GM12878 (cell line): ENCODE results near the gene SUCO. TPM values are rescaled to one million over a fixed set of nuclear protein-coding genes. Genes with fewer than 3 reads are reported as not detected.
A peak's percentile ranks its signal among the peaks of the same experiment; 100 is the strongest.

Experiments used
- ATAC-seq: fragments of 200-7000 bp; cut with Tn5 transposase; 3 replicates; pipeline ENCODE4 v1.9.1; 2020; ENCODE audit warnings: mild to moderate bottlenecking, moderate library complexity
- BruUV-seq: library from RNA; stranded (reverse); fragments of 400-500 nt; replicated peaks from 2 replicates; lab custom pipeline; 2021; lab: Mats Ljungman, UMichigan
- CTCF ChIA-PET: fragments of 300-600 bp; sonication (Branson Sonifier 250); formaldehyde crosslinking; extraction: SDS; loops from one replicate; lab custom pipeline; 2021; ENCODE audit warnings: inconsistent platforms; lab: Yijun Ruan, JAX
- POLR2A ChIA-PET: fragments of 350-600 bp; formaldehyde crosslinking; extraction: SDS; loops from one replicate; lab custom pipeline; 2021; ENCODE audit warnings: inconsistent platforms; lab: Charles Lee
- RAD21 ChIA-PET: fragments of 300-600 bp; sonication (Branson Sonifier 250); formaldehyde crosslinking; loops from one replicate; lab custom pipeline; 2023; ENCODE audit warnings: antibody characterized with exemption; ENCODE audit not compliant: unreplicated experiment; lab: Charles Lee
- SMC1A ChIA-PET: fragments of 300-600 bp; sonication (Branson Sonifier 250); formaldehyde crosslinking; loops from one replicate; lab custom pipeline; 2023; ENCODE audit not compliant: unreplicated experiment, uncharacterized antibody; lab: Charles Lee
- DNase-seq: peaks from one replicate; pipeline ENCODE4 v3.0.0-alpha.2; 2011; ENCODE audit warnings: low read depth, low spot score
- FAIRE-seq: peaks from 3 replicates; lab custom pipeline; 2011; peaks lifted over from hg19 to GRCh38; lab: Jason Lieb, UNC
- H2AFZ ChIP-seq: 2 replicates; pipeline ENCODE4 v1.6.0; 2011; ENCODE audit warnings: low read depth, low read length, control low read depth; ENCODE audit not compliant: control insufficient read depth
- H3K27ac ChIP-seq: 2 replicates; pipeline ENCODE4 v1.5.1; 2011; ENCODE audit warnings: control low read depth; ENCODE audit not compliant: control insufficient read depth, insufficient read depth
- H3K27me3 ChIP-seq, 2 experiments: replicated peaks in 1 of 2; 2 replicates each; pipeline versions ENCODE4 v1.6.0 to v1.6.1; 2011; ENCODE audit warnings: low read length in 1 of 2; ENCODE audit not compliant: control insufficient read depth in 2 of 2, insufficient read depth in 2 of 2
- H3K36me3 ChIP-seq, 2 experiments: 2 replicates each; pipeline ENCODE4 v1.5.1; 2011; ENCODE audit warnings: low read length in 1 of 2; ENCODE audit not compliant: control insufficient read depth in 2 of 2, insufficient read depth in 2 of 2
- H3K4me1 ChIP-seq: 2 replicates; pipeline ENCODE4 v1.6.1; 2011; ENCODE audit warnings: mild to moderate bottlenecking, low read length, moderate library complexity, mixed read lengths; ENCODE audit not compliant: control insufficient read depth, insufficient read depth
- H3K4me2 ChIP-seq: 2 replicates; pipeline ENCODE4 v1.6.0; 2011; ENCODE audit warnings: control low read depth; ENCODE audit not compliant: control insufficient read depth, insufficient read depth
- H3K4me3 ChIP-seq: fragments of 200-600 bp; sonication (generic); 2 replicates; pipeline ENCODE4 v1.5.1; 2016
- H3K79me2 ChIP-seq: 2 replicates; pipeline ENCODE4 v1.6.0; 2011; ENCODE audit warnings: low read length; ENCODE audit not compliant: control insufficient read depth, insufficient read depth
- H3K9ac ChIP-seq: 2 replicates; pipeline ENCODE4 v1.8.0; 2011; ENCODE audit warnings: low read length, control low read depth, mixed read lengths; ENCODE audit not compliant: control insufficient read depth, insufficient read depth
- H3K9me3 ChIP-seq: replicated peaks from 3 replicates; pipeline ENCODE4 v1.5.1; 2011; ENCODE audit warnings: mild to moderate bottlenecking, low read length; ENCODE audit not compliant: control insufficient read depth, insufficient read depth
- H4K20me1 ChIP-seq: 2 replicates; pipeline ENCODE4 v1.6.0; 2011; ENCODE audit not compliant: control insufficient read depth, insufficient read depth
- ATF2 ChIP-seq: IDR thresholded peaks from 2 replicates; pipeline ENCODE4 v1.6.1; 2012; ENCODE audit warnings: low read length, inconsistent platforms
- CBX5 ChIP-seq: sonication (generic); IDR thresholded peaks from 2 replicates; pipeline ENCODE4 v1.6.1; 2016; ENCODE audit warnings: low read depth, moderate library complexity, mild to moderate bottlenecking, inconsistent platforms
- CHD4 ChIP-seq: fragments of 200-600 bp; sonication (generic); IDR thresholded peaks from 2 replicates; pipeline ENCODE4 v1.6.1; 2016; ENCODE audit warnings: mild to moderate bottlenecking
- EED ChIP-seq: sonication (generic); IDR thresholded peaks from 2 replicates; pipeline ENCODE4 v1.6.1; 2016; ENCODE audit warnings: antibody characterized with exemption, low read depth
- ELK1 ChIP-seq: IDR thresholded peaks from 2 replicates; pipeline ENCODE4 v1.6.1; 2012; ENCODE audit warnings: low read depth, low read length, improper control_type of control experiment
- FOS ChIP-seq: IDR thresholded peaks from 3 replicates; pipeline ENCODE4 v1.6.1; 2011; ENCODE audit warnings: borderline replicate concordance; ENCODE audit not compliant: insufficient read length; ENCODE audit errors: extremely low read depth
- HDAC6 ChIP-seq: fragments of 200-600 bp; sonication (generic); IDR thresholded peaks from one replicate; pipeline ENCODE4 v1.8.0; 2017; ENCODE audit warnings: antibody characterized with exemption; ENCODE audit not compliant: unreplicated experiment
- HDGF ChIP-seq: fragments of 450-650 bp; IDR thresholded peaks from 2 replicates; pipeline ENCODE4 v1.6.1; 2016; ENCODE audit warnings: antibody characterized with exemption
- IKZF1 ChIP-seq: fragments of 450-650 bp; conservative IDR thresholded peaks from 2 replicates; pipeline ENCODE4 v1.6.1; 2017; ENCODE audit warnings: antibody characterized with exemption, mild to moderate bottlenecking
- MEF2A ChIP-seq: IDR thresholded peaks from 2 replicates; pipeline ENCODE4 v1.6.1; 2011; ENCODE audit warnings: low read depth, mild to moderate bottlenecking, low read length, moderate library complexity; ENCODE audit not compliant: insufficient read depth
- MTA2 ChIP-seq: fragments of 450-650 bp; IDR thresholded peaks from 2 replicates; pipeline ENCODE4 v1.6.1; 2016; ENCODE audit warnings: low read depth, mild to moderate bottlenecking, moderate library complexity
- POLR2AphosphoS2 ChIP-seq: IDR thresholded peaks from 2 replicates; pipeline ENCODE4 v1.6.1; 2011; ENCODE audit warnings: low read depth, mild to moderate bottlenecking, low read length, improper control_type of control experiment, moderate library complexity
- TCF12 ChIP-seq: IDR thresholded peaks from 2 replicates; pipeline ENCODE4 v1.6.1; 2011; ENCODE audit warnings: low read depth, mild to moderate bottlenecking, low read length
- TCF3 ChIP-seq: IDR thresholded peaks from 2 replicates; pipeline ENCODE4 v1.6.1; 2012; ENCODE audit warnings: low read depth, mild to moderate bottlenecking, low read length, borderline replicate concordance; ENCODE audit not compliant: insufficient read depth
- USF1 ChIP-seq: IDR thresholded peaks from 2 replicates; pipeline ENCODE4 v1.6.1; 2011; ENCODE audit warnings: borderline replicate concordance, low read depth, mild to moderate bottlenecking, moderate library complexity, mixed read lengths, low read length; ENCODE audit not compliant: insufficient read depth; ENCODE audit errors: extremely low read length
- ZNF217 ChIP-seq: fragments of 450-650 bp; IDR thresholded peaks from 2 replicates; pipeline ENCODE4 v1.6.1; 2017; ENCODE audit warnings: antibody characterized with exemption, mild to moderate bottlenecking
- ZNF622 ChIP-seq: fragments of 450-650 bp; IDR thresholded peaks from 2 replicates; pipeline ENCODE4 v1.6.1; 2017; ENCODE audit warnings: mild to moderate bottlenecking, inconsistent platforms
- WGBS: methylation state at CpG from one replicate; pipeline ENCODE4 v1.1.6; 2016; ENCODE audit warnings: low lambda C conversion rate; ENCODE audit not compliant: insufficient replicate concordance, insufficient coverage; ENCODE audit errors: missing lambda C conversion rate; 5-methylcytosine and 5-hydroxymethylcytosine counted together
- in situ Hi-C: fragments of 300-500 bp; cut with MboI; formaldehyde crosslinking; loops from 9 replicates; pipeline ENCODE4 v1.14.3; 2018; ENCODE audit warnings: mixed read lengths
- intact Hi-C: fragments of 100-400 bp; cut with micrococcal nuclease; formaldehyde crosslinking; loops from one replicate; pipeline ENCODE4 v1.14.2; 2022; ENCODE audit not compliant: unreplicated experiment
- polyA plus RNA-seq, 11 experiments: library from polyadenylated mRNA; depleted of rRNA in 4 of 11; unstranded in 6 of 11; stranded (reverse) in 5 of 11; fragments of >200 nt; fragmentation: Nextera tagmentation in 4 of 11; fragmentation: Illumina TruSeq in 1 of 11; extraction: Ambion mirVana in 4 of 11; extraction: Trizol in 1 of 11; gene quantifications; 1 replicate in 1 of 11; 2 replicates in 10 of 11; pipeline versions ENCODE4 v1.2.1 to v1.2.3, GENCODE V29; 2011 to 2016; ENCODE audit warnings: inconsistent platforms in 2 of 11, missing spikeins in 2 of 11, low read depth in 1 of 11
- total RNA-seq, 4 experiments: library from RNA; depleted of rRNA in 3 of 4; stranded (reverse); fragments of >200 nt in 3 of 4; fragmentation: Illumina TruSeq in 1 of 4; extraction: Trizol in 1 of 4; gene quantifications; 2 replicates each; pipeline versions ENCODE4 v1.2.1 to v1.2.3, GENCODE V29; 2013 to 2021

SUCO gene
- total and polyA plus RNA-seq, 10 of the 15 experiments (the other 5 are each of a cell fraction or from before 2014, with no cell fraction given): 1.7 to 15.3 (median 8.4) TPM

- no TSS peak for BruUV-seq
- no peaks in the 10 kb centered on the region for H3K79me2 ChIP-seq
- TF ChIP-seq POLR2AphosphoS2 (no peak), TCF12 (no peak), HDGF (no peak), IKZF1 (no peak), ATF2 (no peak), FOS (no peak), USF1 (no peak), ZNF622 (no peak), MEF2A (no peak), ZNF217 (no peak), ELK1 (no peak), HDAC6 (no peak), MTA2 (no peak), CHD4 (no peak), TCF3 (no peak), EED (no peak), CBX5 (no peak)
- ChIA-PET POLR2A (no interaction called here), RAD21 (interaction anchor here (0.8 kb wide), 1 partner anchor 15 kb away, joined by 3 read pairs; no protein-coding TSS in a partner anchor), SMC1A (interaction anchor here (1.2 to 1.5 kb wide), 3 partner anchors 19 to 49 kb away, joined by 3 to 6 read pairs (median 5); no protein-coding TSS in a partner anchor), CTCF (interaction anchor here (0.7 kb wide), 1 partner anchor 61 kb away, joined by 3 read pairs; no protein-coding TSS in a partner anchor)
- intact Hi-C loops (no loop called here), in situ Hi-C loops (no loop called here)
- no peak within 1 kb of the TSS for H3K4me2 ChIP-seq
- DNase-seq: no peak
- WGBS: 67% methylated on average over 7 of the region's 11 CpGs
- ATAC-seq: peak; percentile 19; the same call in 2 of the 3 replicates
- no peak for FAIRE-seq
- H3K4me1 ChIP-seq: peaks cover 2% of the 10 kb centered on the region; the same call in 1 of the 2 replicates
- no peaks in the 10 kb centered on the region for H4K20me1 ChIP-seq
- no peak within 1 kb of the TSS for H2AFZ ChIP-seq
- no peaks in the 10 kb centered on the region for H3K36me3 ChIP-seq
- H3K27ac ChIP-seq: no peak within 1 kb of the TSS
- no peaks in the 10 kb centered on the region for H3K9me3 ChIP-seq
- H3K9ac ChIP-seq: no peak within 1 kb of the TSS
- no peak within 1 kb of the TSS for H3K4me3 ChIP-seq
- H3K27me3 ChIP-seq: no peaks in the 10 kb centered on the region
These were observed 126.0 kb downstream of the SUCO start, which contains the start of gene FASLG for GRCh38 chr1:172658871-172659453. FASLG (plus strand) TSS chr1:172659103; CDS start chr1:172659202, 99 bp downstream.
